ENCODE data around the gene LRMDA. TPM values are rescaled to one million over a fixed set of nuclear protein-coding genes. Genes with fewer than 3 reads are reported as not detected.

Gene LRMDA
- total and polyA plus RNA-seq, 2 of the 4 experiments (the other 2 are of a cell fraction), result 0.07 TPM; not detected in 1

GRCh38 chr10:76453997-76454396 lies 1022.6 kb downstream of the LRMDA start:
- Histone ChIP-seq H2AK9ac (replicated peaks; ENCODE audit: low read depth, low read length, poor library complexity) (no peak overlapping the region), H2BK15ac (ENCODE audit: low read depth, low read length) (no peak overlapping the region), H3K9ac (ENCODE audit: low read depth, low read length) (no peak overlapping the region), H4K20me1 (ENCODE audit: insufficient read depth, low read length) (no peaks in the 10 kb centered on the region), H2BK120ac (ENCODE audit: low read depth, low read length) (no peak overlapping the region), H2BK20ac (ENCODE audit: low read depth, low read length) (no peak overlapping the region), H3K4me3 (ENCODE audit: insufficient read depth, low read depth, low read length) (no peak overlapping the region), H2AK5ac (ENCODE audit: low read depth, low read length) (no peak overlapping the region), H3K23ac (ENCODE audit: low read depth, low read length) (no peak overlapping the region), H4K8ac (ENCODE audit: low read depth in 2 of 2, low read length in 2 of 2) (no peak overlapping the region), H3K79me1 (ENCODE audit: low read depth in 1 of 2, low read length in 2 of 2) (no peaks in the 10 kb centered on the region), H3K27ac (ENCODE audit: insufficient read depth, low read length) (no peak overlapping the region), H3K4me1 (ENCODE audit: control insufficient read depth, insufficient read depth, low read length) (no peaks in the 10 kb centered on the region), H3K56ac (ENCODE audit: extremely low read depth, insufficient read depth, low read length) (no peak overlapping the region), H3K4me2 (ENCODE audit: low read depth, low read length) (no peak overlapping the region), H2AFZ (replicated peaks; ENCODE audit: low read length, poor library complexity) (no peak overlapping the region), H3K4ac (ENCODE audit: low read depth, low read length) (no peak overlapping the region), H4K5ac (ENCODE audit: low read depth, low read length) (no peak overlapping the region), H3K9me1 (ENCODE audit: insufficient read depth, low read length) (no peaks in the 10 kb centered on the region), H2BK5ac (ENCODE audit: low read depth, low read length, poor library complexity, severe bottlenecking) (no peak overlapping the region), H4K91ac (ENCODE audit: insufficient read depth, low read depth, low read length) (no peak overlapping the region), H3K36me3 (ENCODE audit: control insufficient read depth, insufficient read depth, low read length) (no peaks in the 10 kb centered on the region), H3K14ac (replicated peaks; ENCODE audit: low read depth, low read length) (no peak overlapping the region), H3K27me3 (ENCODE audit: control insufficient read depth, insufficient read depth, low read length) (peaks cover 1% of the 10 kb centered on the region; the same call in 1 of the 2 replicates), H3K9me3 (ENCODE audit: control insufficient read depth, insufficient read depth, low read length) (no peaks in the 10 kb centered on the region), H3K18ac (ENCODE audit: low read depth, low read length) (no peak overlapping the region)
- no peak for ATAC-seq (ENCODE audit: low read depth)
- ChIA-PET POLR2A (ENCODE audit: unreplicated experiment) (no interaction called here), CTCF (no interaction called here)
- WGBS, 2 experiments (ENCODE audit: extremely low coverage in 2 of 2, insufficient read length in 1 of 2), result no CpG with 5 or more reads among the region's 4 CpGs
- intact Hi-C loops (cut with micrococcal nuclease), result no loop called here
- dilution Hi-C loops (cut with HindIII; ENCODE audit: low sequenced_read_pairs, unreplicated experiment), result no loop called here
- in situ Hi-C loops (cut with MboI; ENCODE audit: low sequenced_read_pairs), result no loop called here
- DNase-seq, result no peak
- no TSS peak for BruUV-seq (replicated peaks)
- TF ChIP-seq MAZ (IDR thresholded peaks at IDR 0.05; ENCODE audit: borderline replicate concordance, low read depth, low read length), result no peak
- TF ChIP-seq, protein P1, sequence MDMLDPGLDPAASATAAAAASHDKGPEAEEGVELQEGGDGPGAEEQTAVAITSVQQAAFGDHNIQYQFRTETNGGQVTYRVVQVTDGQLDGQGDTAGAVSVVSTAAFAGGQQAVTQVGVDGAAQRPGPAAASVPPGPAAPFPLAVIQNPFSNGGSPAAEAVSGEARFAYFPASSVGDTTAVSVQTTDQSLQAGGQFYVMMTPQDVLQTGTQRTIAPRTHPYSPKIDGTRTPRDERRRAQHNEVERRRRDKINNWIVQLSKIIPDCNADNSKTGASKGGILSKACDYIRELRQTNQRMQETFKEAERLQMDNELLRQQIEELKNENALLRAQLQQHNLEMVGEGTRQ (IDR thresholded peaks at IDR 0.05; ENCODE audit: low read depth, low read length), result no peak
- TF ChIP-seq NFE2L2 (IDR thresholded peaks at IDR 0.05; ENCODE audit: low read depth, low read length), result no peak
- no peak for TF ChIP-seq ELK1 (IDR thresholded peaks at IDR 0.05; ENCODE audit: borderline replicate concordance, low read depth, low read length)
- TF ChIP-seq SMC3 (IDR thresholded peaks at IDR 0.05; ENCODE audit: low read depth, low read length), result no peak
- TF ChIP-seq MAFK (IDR thresholded peaks at IDR 0.05; ENCODE audit: low read depth, low read length), result no peak
- no peak for TF ChIP-seq BHLHE40 (IDR thresholded peaks at IDR 0.05; ENCODE audit: low read depth, low read length)
- no peak for TF ChIP-seq FOS (IDR thresholded peaks at IDR 0.05; ENCODE audit: low read depth, low read length)
- TF ChIP-seq CTCF (conservative IDR thresholded peaks at IDR 0.05; ENCODE audit: low read depth, low read length), result no peak
- TF ChIP-seq CHD1 (IDR thresholded peaks at IDR 0.05; ENCODE audit: low read depth, low read length), result no peak
- TF ChIP-seq RFX5 (IDR thresholded peaks at IDR 0.05; ENCODE audit: low read depth, low read length), result no peak
- TF ChIP-seq MXI1 (IDR thresholded peaks at IDR 0.05; ENCODE audit: borderline replicate concordance, low read depth, low read length), result no peak
- TF ChIP-seq RCOR1 (IDR thresholded peaks at IDR 0.05; ENCODE audit: insufficient replicate concordance, low read length), result no peak
- no peak for TF ChIP-seq POLR2A (IDR thresholded peaks at IDR 0.05; ENCODE audit: low read depth, low read length)
- TF ChIP-seq RAD21 (IDR thresholded peaks at IDR 0.05; ENCODE audit: low read length), result no peak
- TF ChIP-seq CEBPB (IDR thresholded peaks at IDR 0.05; ENCODE audit: low read depth, low read length), result no peak

Data from IMR-90 (cell line).